Liver (tissue), 9 donors: ENCODE measurements around the gene FREY1. TPM values are rescaled to one million over a fixed set of nuclear protein-coding genes. Genes with fewer than 3 reads are reported as not detected.
"Not testable (repeated sequence)": the region's sequence is repeated elsewhere in the genome, so short reads cannot be mapped to it uniquely, and the experiment has no call there.

Source experiments
- DNase-seq: peaks from one replicate; pipeline ENCODE4 v3.0.0-alpha.2; 2017; ENCODE audit warnings: low spot score
- H3K27ac ChIP-seq, 2 donors: one replicate each; pipeline ENCODE4 v1.7.0; 2013; ENCODE audit warnings: inconsistent platforms in 2 of 2, low read length in 2 of 2, control low read depth in 1 of 2, low read depth in 1 of 2, mild to moderate bottlenecking in 1 of 2
- H3K27me3 ChIP-seq, 4 donors: one replicate each; pipeline versions ENCODE4 v1.6.1 to v1.7.0; 2013; ENCODE audit warnings: low read length in 3 of 4, inconsistent platforms in 1 of 4, mild to moderate bottlenecking in 1 of 4, moderate library complexity in 1 of 4; ENCODE audit not compliant: control insufficient read depth in 4 of 4, insufficient read depth in 4 of 4
- H3K36me3 ChIP-seq, 4 donors: one replicate each; pipeline versions ENCODE4 v1.6.1 to v1.7.0; 2013; ENCODE audit warnings: low read length in 3 of 4, mild to moderate bottlenecking in 3 of 4, low read depth in 1 of 4, moderate library complexity in 1 of 4; ENCODE audit not compliant: control insufficient read depth in 4 of 4, insufficient read depth in 3 of 4
- H3K4me1 ChIP-seq, 4 donors: one replicate each; pipeline versions ENCODE4 v1.6.1 to v1.7.0; 2013; ENCODE audit warnings: low read length in 3 of 4, mild to moderate bottlenecking in 3 of 4, moderate library complexity in 1 of 4; ENCODE audit not compliant: control insufficient read depth in 4 of 4, insufficient read depth in 4 of 4
- H3K4me3 ChIP-seq, 3 donors: one replicate each; pipeline versions ENCODE4 v1.6.1 to v1.7.0; 2013; ENCODE audit warnings: low read length in 3 of 3, control low read depth in 1 of 3, low read depth in 1 of 3, mild to moderate bottlenecking in 1 of 3
- H3K9ac ChIP-seq, 2 donors: one replicate each; pipeline ENCODE4 v1.7.0; 2013; ENCODE audit warnings: low read length in 2 of 2, mild to moderate bottlenecking in 2 of 2, moderate library complexity in 2 of 2, control low read depth in 1 of 2, low read depth in 1 of 2
- H3K9me3 ChIP-seq, 4 donors: one replicate each; pipeline versions ENCODE4 v1.6.1 to v1.7.0; 2013; ENCODE audit warnings: low read length in 3 of 4; ENCODE audit not compliant: control insufficient read depth in 4 of 4
- HNF4G ChIP-seq: IDR thresholded peaks from 2 replicates; pipeline ENCODE4 v1.6.1; 2016; ENCODE audit warnings: antibody characterized with exemption
- NR2F2 ChIP-seq: IDR thresholded peaks from 2 replicates; pipeline ENCODE4 v1.6.1; 2016; ENCODE audit warnings: antibody characterized with exemption
- SP1 ChIP-seq: IDR thresholded peaks from 2 replicates; pipeline ENCODE4 v1.6.1; 2018; ENCODE audit warnings: antibody characterized with exemption, mild to moderate bottlenecking
- TAF1 ChIP-seq: conservative IDR thresholded peaks from 2 replicates; pipeline ENCODE4 v1.6.1; 2016; ENCODE audit warnings: antibody characterized with exemption, mild to moderate bottlenecking
- YY1 ChIP-seq: IDR thresholded peaks from 2 replicates; pipeline ENCODE4 v1.6.1; 2016; ENCODE audit warnings: antibody characterized with exemption, mild to moderate bottlenecking
- WGBS: extraction: QIAGEN DNeasy Blood & Tissue Kit; methylation state at CpG from one replicate; pipeline ENCODE4 v1.1.7; 2013; 5-methylcytosine and 5-hydroxymethylcytosine counted together
- polyA plus RNA-seq, 2 donors: library from polyadenylated mRNA; stranded (reverse) in 1 of 2; unstranded in 1 of 2; fragments of 200-250 nt in 1 of 2; fragments of >200 nt in 1 of 2; fragmentation: Nextera tagmentation in 1 of 2; extraction: Ambion mirVana in 1 of 2; gene quantifications; one replicate each; pipeline versions ENCODE4 v1.2.1 to v1.2.3, GENCODE V29; 2013 to 2015
- total RNA-seq, 2 donors: library from RNA; depleted of rRNA; stranded (reverse); fragments of >200 nt; gene quantifications; one replicate each; pipeline ENCODE4 v1.2.3, GENCODE V29; 2014
- TF ChIP-seq, protein P1 (sequence below): IDR thresholded peaks from 2 replicates; pipeline ENCODE4 v1.6.1; 2016; ENCODE audit warnings: antibody characterized with exemption
- TF ChIP-seq, protein P2 (sequence below): fragments of 150-350 bp; IDR thresholded peaks from 2 replicates; pipeline ENCODE4 v1.5.1; 2017; ENCODE audit warnings: improper control_type of control experiment, low read depth, low read length; ENCODE audit not compliant: missing input control
- TF ChIP-seq, protein P3 (sequence below): IDR thresholded peaks from 2 replicates; pipeline ENCODE4 v1.6.1; 2016; ENCODE audit warnings: antibody characterized with exemption, mild to moderate bottlenecking
- donor health status: healthy.
- donor health status: healthy.
- donor health status: healthy.
- donor health status: healthy.
- donor health status: healthy.

FREY1 gene
- total and polyA plus RNA-seq, 4 donors, result 0.18 to 2.1 (median 0.75) TPM; not detected in 1

DNA sequence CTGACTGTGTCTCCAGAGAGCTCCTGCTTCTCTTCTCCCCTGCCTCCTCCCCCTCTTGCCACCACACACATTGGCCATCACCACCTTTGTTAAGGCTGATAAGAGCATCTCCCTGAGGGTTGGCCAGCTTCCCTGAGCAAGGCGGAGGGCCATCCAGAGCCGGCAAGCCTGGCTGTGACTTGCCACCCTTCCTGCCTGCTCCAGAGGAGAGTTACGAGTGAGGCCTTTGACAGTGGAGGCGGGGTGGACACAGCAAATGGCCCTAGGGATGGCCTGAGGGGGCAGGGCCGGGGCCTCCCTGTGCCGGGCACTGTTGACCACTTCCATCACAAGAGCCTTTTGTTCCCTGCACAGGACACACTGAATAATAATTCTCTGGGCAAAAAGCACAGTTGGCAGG lies 5.4 kb downstream of the FREY1 start:
- no peak for DNase-seq
- Histone ChIP-seq H3K36me3 (peaks cover 0 to 3% (median 0%) of the 10 kb centered on the region in 4 donors), H3K9me3 (no peaks in the 10 kb centered on the region), H3K4me3 (no peak overlapping the region), H3K9ac (no peak overlapping the region), H3K4me1 (peaks cover 5 to 18% (median 11%) of the 10 kb centered on the region in 4 donors), H3K27ac (no peak overlapping the region), H3K27me3 (no peaks in the 10 kb centered on the region)
- TF ChIP-seq, protein P1, sequence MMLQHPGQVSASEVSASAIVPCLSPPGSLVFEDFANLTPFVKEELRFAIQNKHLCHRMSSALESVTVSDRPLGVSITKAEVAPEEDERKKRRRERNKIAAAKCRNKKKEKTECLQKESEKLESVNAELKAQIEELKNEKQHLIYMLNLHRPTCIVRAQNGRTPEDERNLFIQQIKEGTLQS, result no peak
- no peak for TF ChIP-seq TAF1
- no peak for TF ChIP-seq YY1
- TF ChIP-seq NR2F2, result no peak
- TF ChIP-seq, protein P2, sequence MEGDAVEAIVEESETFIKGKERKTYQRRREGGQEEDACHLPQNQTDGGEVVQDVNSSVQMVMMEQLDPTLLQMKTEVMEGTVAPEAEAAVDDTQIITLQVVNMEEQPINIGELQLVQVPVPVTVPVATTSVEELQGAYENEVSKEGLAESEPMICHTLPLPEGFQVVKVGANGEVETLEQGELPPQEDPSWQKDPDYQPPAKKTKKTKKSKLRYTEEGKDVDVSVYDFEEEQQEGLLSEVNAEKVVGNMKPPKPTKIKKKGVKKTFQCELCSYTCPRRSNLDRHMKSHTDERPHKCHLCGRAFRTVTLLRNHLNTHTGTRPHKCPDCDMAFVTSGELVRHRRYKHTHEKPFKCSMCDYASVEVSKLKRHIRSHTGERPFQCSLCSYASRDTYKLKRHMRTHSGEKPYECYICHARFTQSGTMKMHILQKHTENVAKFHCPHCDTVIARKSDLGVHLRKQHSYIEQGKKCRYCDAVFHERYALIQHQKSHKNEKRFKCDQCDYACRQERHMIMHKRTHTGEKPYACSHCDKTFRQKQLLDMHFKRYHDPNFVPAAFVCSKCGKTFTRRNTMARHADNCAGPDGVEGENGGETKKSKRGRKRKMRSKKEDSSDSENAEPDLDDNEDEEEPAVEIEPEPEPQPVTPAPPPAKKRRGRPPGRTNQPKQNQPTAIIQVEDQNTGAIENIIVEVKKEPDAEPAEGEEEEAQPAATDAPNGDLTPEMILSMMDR, result no peak
- WGBS, result 90% methylated on average over 6 of the region's 6 CpGs

DNA sequence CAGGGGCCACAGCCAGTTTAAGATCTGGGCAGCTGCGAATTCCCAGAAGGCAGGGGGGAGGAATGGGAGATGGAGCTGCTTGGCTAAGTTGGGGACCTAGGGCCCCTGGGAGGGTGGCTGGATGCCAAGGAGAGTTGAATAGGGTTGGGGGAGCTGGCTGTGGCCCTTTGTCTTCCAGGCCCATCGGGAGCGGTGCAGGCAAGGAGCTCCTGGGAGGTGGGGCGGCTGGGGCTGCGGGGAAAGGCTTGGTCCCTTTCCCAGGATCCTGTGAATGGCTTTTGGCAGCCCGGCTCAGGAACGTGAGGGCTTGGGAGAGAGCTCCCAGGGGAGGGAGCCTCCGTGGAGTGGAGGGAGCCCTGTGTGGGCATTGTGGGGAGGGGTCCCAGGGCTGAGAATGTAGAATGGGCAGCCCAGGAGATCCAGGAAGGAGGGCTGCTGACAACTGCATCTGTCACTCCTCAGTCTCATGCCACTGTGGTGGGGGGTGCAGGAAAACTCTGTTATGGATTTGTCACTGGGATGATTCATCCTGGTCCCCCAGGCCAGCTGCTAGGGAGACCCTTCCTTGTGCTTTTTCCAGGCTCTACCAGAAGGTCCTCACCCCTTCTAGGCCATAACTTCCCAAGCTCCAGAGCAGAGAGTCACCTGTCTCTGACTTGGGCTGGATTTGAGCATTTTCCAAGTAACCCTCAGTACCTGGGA lies 6.0 kb downstream of the FREY1 start:
- Histone ChIP-seq H3K9ac (no peak overlapping the region), H3K4me3 (no peak overlapping the region)
- 43% methylated on average over 8 of the region's 8 CpGs for WGBS

DNA sequence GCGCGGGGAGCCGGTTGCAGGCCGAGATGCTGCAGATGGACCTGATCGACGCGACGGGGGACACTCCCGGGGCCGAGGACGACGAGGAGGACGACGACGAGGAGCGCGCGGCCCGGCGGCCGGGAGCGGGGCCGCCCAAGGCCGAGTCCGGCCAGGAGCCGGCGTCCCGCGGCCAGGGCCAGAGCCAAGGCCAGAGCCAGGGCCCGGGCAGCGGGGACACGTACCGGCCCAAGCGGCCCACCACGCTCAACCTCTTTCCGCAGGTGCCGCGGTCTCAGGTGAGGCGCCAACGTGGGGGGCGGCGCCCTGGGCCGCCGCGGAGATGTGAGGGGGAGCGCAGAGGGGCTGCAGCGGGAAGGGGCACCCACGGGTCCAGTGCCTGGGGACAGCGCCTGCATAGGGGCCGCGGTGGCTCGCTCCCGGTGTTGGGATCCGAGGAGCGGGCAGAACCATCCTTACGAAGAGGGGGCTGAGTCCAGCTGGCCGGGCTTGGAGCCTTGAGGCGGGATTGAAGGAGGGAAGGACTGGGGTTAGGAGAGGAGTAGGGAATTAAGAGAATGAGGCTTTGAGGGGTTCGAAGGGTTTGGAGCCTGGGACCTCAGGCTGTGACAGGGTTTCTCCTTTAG lies 6.8 kb downstream of the FREY1 start:
- not testable (repeated sequence) for DNase-seq, H3K27me3 ChIP-seq, H3K9me3 ChIP-seq, H3K27ac ChIP-seq, H3K9ac ChIP-seq, H3K36me3 ChIP-seq
- Histone ChIP-seq H3K4me1 (peaks cover 7 to 24% (median 13%) of the 10 kb centered on the region in 4 donors), H3K4me3 (peak overlapping the region in 2 of 3 donors; percentile 42 to 55)
- 13% methylated on average over 39 of the region's 59 CpGs for WGBS

More for the DNA sequence above, 6.0 kb downstream of the FREY1 start:
- peaks cover 0 to 3% (median 0%) of the 10 kb centered on the region in 4 donors for H3K36me3 ChIP-seq
- no peaks in the 10 kb centered on the region for H3K27me3 ChIP-seq
- H3K9me3 ChIP-seq, result no peaks in the 10 kb centered on the region
- peaks cover 7 to 23% (median 13%) of the 10 kb centered on the region in 4 donors for H3K4me1 ChIP-seq
- no peak overlapping the region for H3K27ac ChIP-seq
- DNase-seq, result no peak
- TF ChIP-seq HNF4G, result no peak
- no peak for TF ChIP-seq SP1
- TF ChIP-seq, protein P3, sequence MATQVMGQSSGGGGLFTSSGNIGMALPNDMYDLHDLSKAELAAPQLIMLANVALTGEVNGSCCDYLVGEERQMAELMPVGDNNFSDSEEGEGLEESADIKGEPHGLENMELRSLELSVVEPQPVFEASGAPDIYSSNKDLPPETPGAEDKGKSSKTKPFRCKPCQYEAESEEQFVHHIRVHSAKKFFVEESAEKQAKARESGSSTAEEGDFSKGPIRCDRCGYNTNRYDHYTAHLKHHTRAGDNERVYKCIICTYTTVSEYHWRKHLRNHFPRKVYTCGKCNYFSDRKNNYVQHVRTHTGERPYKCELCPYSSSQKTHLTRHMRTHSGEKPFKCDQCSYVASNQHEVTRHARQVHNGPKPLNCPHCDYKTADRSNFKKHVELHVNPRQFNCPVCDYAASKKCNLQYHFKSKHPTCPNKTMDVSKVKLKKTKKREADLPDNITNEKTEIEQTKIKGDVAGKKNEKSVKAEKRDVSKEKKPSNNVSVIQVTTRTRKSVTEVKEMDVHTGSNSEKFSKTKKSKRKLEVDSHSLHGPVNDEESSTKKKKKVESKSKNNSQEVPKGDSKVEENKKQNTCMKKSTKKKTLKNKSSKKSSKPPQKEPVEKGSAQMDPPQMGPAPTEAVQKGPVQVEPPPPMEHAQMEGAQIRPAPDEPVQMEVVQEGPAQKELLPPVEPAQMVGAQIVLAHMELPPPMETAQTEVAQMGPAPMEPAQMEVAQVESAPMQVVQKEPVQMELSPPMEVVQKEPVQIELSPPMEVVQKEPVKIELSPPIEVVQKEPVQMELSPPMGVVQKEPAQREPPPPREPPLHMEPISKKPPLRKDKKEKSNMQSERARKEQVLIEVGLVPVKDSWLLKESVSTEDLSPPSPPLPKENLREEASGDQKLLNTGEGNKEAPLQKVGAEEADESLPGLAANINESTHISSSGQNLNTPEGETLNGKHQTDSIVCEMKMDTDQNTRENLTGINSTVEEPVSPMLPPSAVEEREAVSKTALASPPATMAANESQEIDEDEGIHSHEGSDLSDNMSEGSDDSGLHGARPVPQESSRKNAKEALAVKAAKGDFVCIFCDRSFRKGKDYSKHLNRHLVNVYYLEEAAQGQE, result no peak
